GM18870 (cell line): Measurements from ENCODE around the gene MROH2B.

ENCODE experiments used
- ATAC-seq: cut with Tn5 transposase; IDR thresholded peaks from one replicate; pipeline ENCODE4 v1.9.1; 2021; ENCODE audit warnings: moderate library complexity; ENCODE audit not compliant: unreplicated experiment

MROH2B gene

DNA sequence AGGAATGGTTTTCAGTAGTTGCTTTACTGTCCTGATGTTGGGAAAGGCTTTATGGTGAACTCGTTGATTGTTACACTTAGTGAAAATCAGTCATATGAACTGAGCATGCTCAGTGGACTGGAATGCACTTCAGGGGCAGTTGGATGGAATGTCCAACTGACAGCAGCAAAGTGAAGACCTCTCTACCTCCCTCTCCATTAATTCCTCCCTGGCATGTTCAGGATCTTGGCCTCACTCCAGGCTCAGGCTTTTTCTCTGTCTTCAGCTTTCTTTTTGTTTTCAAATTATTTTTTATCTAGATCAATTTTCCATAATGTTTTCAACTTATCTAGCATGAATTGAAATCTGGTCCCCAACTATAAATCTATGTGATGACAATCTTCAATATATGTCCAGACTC, at the start of gene MROH2B:
MROH2B (minus strand) TSS at position 101 of the 400 bp plus-strand sequence. CDS start 490 bp downstream, outside the sequence.
- ATAC-seq: no peak

DNA sequence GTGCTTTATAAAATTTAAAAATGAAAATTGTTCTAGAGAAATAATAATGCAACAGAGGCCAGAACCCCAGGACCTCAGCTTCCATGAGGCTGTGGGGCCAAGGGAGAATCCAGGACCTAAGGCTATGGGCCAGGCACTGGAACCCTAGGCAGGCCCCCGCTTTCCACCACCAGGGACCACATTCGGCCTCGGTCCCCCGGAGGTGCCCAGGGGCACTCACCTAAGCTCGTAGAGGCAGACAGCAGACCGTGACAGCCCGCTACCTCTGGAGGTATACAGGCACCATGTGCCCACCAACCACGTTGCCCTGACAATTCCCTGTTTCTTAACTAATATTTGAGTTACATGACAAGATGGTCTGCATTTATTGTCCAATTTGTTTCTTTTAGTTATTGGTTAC, 49.5 kb upstream of the MROH2B start:
- no peak for ATAC-seq

DNA sequence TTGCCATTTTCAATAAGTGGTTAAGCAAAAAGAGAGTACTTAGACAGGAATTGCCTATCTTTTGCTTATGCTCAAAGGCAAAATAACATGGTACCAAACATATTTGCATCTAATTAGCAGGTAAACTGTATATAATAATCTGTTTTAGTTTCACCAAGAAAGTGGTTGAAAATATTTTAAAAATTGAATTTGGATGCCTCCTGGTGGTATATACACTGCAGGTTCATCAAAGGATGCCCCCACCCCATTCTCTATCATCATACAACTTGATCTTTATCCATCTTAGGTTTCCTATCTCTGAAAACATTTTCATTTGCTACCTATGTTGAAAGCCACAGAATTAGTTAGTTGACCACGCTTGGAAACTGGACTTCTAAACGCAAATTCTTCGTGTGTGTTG, 47.0 kb upstream of the MROH2B start:
- ATAC-seq: no peak

DNA sequence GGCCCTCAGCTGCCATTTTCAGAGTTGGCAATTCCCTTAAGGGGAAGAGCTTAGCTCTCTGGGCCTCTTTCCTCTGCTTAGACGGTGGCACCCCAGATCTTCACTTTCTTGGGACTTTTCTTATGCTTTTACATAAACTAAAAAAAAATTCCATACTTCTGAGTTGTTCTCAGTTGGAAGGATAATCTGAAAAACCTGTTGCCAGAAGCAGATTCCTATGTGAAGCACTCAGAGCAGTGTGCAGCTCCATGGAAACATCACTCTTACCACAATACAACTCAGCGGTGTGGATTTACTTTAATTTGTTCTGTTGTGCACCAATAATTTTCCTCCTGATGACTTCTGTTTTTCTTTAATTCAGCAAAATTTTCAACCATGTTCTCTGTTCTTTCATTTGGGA, 44.1 kb upstream of the MROH2B start:
- ATAC-seq: no peak

DNA sequence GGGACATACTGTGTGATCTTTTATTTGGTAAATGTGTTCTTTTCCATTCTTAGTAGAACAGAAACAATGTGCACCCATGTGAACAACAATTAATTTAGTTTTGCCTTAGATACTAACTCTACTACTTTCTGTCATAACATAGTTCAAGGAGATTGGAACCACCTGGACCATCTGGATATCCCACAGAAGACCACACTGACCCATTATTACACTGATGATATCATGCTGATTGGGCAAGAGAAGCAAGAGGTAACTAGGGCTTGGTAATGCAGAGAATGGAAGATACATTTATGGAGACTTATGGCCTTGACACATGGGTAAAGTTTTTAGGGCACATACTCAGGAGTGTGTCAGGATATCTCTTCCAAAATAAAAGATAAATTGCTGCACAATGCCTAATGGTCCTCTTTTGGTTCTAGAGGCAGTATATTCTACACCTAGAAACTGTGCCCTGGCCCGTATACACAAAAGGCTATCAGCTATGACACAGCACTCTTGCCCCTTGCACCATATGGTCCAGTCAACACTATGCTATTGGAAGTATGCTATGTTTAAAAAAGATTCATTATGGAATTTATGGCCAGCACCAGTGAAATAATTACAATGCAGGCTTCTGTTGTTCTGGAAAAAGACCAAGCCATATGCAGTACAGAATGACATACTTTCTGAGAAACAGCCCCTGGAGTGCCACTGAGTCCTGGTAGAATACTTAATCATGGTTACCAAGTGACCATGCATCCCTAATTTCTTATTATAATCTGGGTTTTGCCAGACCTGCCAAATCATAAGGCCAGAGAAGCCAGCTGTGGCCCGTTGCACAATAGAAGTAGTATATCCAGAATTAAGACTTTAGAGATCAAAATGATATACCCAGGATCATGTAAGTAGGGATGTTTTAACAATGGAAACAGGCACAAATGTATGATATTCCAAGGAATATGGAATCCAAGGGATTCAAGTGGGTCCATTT, 41.6 kb upstream of the MROH2B start:
- ATAC-seq: no peak

DNA sequence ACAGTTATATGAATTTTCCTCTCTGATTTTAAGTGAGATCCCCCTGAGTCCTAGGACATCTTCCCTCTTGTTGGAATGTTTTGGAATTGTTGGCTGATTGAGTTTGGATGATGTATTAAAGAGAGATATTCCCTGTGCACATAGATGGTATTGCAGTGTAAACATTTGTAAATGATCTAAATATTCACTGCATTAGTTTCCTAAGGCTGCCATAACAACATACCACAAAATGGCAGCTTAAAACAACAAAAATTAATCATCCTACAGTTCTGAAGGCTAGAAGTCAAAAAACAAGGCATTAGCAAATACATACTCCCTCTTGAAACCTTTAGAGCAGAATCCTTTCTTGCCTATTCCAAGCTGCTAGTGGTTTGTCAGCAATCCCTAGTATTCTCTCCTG, 38.0 kb upstream of the MROH2B start:
- ATAC-seq: no peak

DNA sequence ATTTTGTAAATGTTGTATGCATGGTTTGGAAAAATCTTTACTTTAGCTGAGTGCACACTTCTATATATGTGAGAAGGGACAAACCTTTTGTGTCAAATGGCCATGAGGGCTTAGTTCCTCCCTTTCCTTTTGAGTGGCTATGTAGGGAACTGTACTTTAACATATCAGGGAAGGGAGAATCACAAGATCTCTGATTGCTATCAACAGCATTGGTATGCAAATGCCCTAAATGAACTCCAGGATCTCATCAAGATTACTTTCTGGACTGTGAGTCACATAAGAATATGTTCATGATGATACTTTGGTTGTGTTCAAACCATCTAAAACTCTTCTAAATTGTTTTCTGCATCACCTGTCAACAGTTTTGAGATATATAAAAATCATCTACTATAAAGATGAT, 31.2 kb upstream of the MROH2B start:
- ATAC-seq: no peak

DNA sequence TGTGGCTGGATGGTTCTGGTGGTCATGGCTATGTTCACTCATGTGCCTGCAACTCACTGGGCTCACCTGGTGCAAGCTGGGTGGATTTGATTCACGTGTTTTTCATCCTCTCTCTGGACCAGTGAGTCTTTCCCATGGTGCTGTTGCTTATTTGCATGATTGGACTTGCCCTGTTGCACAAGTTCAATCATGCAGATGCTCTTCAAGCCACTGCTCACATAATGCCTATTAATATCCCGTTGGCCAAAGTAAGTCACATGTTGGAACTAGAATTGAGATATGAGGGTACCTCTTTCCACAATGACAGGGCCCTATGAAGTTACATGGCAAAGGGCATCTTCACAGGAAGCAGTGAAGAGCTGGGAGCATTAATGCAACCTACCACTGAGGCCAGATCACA, 26.5 kb upstream of the MROH2B start:
- no peak for ATAC-seq

DNA sequence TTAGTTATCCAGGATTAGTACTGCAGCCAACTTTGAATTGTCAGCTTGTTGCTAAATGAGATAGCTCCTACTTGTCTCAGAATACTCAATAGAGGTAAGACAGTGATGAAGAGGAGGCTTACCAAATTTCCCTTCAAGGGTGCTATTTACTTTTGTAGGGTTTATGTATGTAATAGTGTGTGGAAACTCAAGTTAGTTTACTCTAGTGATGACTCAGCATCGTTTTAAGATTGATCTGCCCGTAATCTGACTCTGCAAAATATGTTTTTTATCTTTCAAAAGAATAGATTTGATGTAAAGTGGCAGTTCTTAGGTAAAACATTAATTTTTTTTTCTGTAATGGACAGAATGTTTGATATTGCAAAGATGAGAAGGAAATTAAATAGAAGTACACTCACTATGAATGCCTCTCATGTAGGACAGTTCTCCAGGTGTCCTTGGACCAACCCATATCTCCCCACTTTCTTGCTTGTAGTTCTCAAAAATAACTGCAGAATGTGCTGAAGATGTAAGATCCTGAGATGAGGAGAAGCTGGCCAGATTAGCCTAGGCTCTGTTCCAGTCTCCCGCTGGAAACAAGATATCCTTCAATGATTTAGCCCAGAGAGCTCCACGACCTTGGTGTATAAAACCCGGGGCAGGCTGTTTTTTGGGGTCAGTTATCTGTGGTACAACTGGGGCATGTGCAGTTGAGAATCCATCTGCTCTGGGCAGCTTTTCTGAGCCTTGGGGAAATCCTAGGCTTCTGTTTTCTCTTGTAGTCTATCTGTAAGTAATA, 24.4 kb upstream of the MROH2B start:
- no peak for ATAC-seq

DNA sequence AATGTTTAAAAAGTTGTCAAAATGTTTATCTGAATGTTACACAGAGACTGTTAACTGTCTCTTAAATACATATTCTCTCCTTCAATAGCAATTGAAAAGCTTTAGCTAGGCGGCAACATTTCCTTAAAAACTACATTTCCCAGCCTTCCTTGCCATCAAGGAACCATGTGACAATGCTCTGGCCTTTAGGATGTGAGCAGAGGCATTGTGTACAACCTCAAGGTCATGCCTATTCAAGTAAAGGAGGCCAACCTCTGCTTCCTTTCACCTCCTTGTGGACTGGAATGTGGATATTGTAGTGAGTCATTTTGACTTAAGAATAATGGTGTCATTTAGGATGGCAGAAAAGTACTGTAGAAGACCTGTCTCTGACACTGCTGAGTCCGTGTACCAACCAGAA, 23.7 kb upstream of the MROH2B start:
- ATAC-seq: no peak

DNA sequence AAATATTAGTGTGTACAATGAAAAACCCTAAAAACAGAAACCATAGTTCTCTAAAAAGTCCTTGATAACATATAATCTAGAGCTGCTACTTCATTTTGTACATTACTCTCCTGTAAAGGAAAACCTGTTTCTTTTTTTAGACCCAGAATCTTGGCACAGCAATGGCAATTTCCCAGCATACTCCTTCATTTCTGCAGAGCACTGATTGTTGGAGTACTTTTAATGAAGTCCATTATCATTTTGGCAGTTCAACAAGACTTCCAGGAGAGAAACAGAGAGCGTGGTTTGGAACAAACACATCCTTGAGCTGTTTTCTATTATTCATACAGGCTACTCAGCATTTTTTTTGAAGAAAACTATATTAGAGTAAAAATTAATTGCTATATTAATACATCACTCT, 22.7 kb upstream of the MROH2B start:
- ATAC-seq: no peak

DNA sequence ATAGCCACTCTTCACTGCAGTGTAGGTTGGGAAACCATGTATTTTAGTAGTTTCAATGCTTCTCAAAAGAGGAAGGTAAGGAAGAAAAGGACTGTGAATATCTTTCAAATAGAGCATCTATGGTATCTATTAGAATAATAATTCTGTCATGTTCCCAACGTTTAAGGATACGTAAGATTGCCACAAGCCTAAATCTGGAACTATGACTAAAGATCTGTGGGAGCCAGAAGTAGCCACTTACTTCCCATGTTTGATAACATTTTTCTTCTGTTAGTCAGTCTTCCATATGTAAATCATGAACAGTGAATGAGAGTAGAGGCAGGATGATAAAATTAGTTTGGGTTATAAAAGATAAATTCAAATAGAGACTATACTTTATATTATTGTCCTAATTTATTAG, 16.3 kb upstream of the MROH2B start:
- ATAC-seq: no peak

DNA sequence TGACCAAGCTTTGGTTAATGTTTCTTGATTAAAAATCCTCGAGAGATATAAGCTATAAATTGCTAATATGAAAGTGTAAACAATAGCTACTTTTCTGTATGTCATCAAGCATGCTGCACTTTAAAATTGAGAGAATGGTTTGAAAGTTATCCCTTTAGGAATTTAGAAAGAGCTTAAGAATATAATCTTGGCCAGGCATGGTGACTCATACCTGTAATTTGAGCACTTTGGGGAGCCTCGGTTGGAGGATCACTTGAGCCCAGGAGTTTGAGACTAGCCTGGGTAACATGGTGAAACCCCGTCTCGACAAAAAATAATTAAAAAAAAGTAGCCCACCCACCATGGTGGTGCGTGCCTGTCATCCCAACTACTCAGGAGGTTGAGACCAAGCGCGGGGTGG, 12.2 kb upstream of the MROH2B start:
- no peak for ATAC-seq

DNA sequence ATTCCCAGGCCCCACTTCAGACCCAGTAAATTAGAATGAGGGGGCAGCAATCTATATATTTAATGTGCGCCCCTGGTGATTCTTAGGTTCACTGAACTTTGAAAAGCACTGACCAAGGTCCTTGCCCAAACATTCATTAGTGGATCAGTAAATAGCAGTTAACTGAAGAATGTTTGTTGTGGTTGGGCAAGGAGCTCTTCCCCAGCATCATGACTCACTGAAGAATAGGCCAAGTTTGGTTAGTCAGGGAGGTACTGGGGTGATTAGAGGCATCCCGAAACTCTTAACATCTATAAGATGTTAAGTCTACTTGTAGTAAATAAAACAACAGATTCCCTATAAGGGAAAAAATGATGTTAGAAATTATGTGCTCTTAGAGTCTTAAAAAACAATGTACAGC, 833 bp upstream of the MROH2B start:
- no peak for ATAC-seq

DNA sequence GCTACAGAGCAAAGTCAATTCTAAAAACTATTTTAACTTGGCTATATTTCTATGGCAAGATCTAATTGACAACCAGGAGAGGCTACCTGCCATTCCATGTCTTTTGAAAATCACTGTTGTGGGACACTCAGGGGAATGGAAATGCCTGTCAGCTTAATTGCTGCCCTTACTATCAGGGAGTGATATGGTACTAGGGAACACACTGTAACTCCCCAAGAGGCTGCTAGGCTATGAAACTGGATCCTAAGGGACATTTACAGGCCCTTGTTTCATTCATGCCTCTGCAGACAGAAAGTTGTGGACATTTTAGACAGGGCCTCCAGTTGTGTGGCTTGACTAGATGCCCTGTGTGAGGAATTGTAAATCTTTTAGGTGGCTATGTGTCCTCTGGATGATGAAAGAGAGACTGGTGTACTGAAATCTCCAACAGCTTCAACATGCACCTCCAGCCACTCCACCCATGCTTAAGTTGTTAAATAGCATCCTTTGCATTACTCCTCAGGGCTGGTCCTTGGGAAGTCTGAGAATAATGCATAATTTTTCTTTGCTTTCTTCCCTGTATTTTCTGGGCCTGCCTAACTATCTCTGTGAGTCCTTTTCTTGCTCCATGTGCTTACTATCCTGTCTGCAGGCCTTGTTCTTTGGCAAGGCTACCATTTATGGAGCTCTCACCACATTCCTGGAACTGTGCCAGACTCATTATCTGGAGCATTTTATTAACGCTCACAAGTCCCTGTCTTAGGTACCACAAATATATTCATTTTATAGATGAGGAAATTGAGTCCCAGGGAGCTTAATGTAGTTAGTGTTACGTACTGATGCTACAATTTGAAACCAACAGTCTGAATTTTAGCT, 3.2 kb downstream of the MROH2B start:
- no peak for ATAC-seq

DNA sequence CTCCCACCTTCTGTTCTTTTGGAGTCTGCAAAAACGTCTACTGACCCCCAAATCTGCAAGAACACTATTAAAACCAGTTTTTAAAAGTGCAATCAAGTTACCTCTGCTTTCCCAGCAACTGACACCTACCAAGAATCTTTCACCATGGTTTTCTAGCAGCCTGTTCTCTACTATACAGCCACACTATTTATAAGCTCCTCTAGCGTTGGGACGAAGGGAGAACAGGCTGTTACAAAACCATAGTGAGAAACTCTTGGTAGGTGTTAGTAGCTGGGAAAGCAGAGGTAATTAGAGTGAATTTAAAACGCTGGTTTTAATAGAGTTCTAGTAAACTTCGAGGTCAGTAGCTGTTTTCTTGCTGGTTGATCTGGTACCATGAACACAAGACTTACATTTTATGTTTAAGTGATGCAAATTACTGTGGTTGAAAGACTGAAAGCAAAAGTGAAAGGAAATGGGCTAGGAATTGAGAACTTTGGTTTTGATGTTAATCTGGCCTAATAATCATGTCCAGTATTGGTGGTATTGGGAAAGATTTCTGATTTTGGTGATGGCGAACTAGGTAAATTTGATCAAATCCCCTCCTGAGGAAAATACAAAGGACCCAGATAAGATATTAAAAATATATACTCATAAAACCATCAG, 5.3 kb downstream of the MROH2B start:
- ATAC-seq: no peak

DNA sequence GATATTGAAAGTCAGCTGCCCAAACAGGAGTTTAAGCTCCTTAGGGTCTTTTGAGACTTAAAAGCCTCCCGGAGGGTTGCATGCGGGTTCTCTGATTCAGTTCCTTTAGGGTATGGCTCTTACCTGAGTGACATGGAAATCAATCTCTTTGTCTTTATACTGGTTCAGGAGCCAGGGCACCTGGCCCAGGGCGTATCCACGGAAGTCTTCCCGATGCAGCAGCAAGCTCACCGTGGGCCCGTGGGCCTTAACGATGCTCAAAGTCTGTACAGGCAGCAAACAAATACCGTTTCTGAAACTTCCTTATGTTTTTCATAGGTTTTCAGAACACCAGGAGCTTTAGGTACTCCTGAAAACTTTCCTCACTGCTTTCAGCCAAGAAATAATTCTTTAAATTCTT, 13.2 kb downstream of the MROH2B start:
- no peak for ATAC-seq

DNA sequence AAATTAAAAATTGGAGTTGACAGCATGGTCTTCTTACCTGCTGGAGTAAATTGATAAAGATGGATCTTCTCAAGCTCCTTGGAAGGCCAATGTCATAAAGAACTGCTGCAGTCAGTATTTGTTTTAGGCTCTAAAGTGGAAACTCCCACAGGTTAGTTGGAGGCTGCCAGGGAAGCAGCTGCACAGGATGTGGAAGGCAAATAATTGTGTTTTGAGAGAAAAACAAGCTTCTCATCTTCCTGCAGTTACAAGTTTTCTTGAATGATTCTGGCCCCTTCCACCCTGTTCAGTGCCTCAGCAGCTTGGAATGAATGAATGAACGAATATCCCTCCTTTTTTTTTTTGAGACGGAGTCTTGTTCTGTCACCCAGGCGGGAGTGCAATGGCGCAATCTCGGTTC, 13.9 kb downstream of the MROH2B start:
- ATAC-seq: no peak

DNA sequence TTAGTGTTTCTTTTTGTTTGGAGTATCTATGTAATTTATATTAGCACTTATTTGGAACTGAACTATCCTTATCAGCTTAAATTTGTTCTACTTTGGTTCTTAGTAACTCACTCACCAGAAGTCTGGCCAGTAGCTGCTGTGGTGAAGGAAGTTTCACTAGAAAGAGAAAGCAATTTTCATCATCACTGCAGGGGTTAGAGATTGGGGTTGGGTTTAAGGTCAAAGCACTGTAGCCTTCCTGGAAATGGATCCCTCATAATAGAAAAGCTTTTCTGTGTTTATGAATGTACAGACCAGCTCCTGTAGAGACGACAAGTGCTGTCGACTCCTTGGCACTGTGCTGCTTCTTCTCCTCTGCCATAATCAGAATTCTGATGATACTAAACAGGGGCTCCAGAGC, 22.2 kb downstream of the MROH2B start:
- ATAC-seq: no peak

DNA sequence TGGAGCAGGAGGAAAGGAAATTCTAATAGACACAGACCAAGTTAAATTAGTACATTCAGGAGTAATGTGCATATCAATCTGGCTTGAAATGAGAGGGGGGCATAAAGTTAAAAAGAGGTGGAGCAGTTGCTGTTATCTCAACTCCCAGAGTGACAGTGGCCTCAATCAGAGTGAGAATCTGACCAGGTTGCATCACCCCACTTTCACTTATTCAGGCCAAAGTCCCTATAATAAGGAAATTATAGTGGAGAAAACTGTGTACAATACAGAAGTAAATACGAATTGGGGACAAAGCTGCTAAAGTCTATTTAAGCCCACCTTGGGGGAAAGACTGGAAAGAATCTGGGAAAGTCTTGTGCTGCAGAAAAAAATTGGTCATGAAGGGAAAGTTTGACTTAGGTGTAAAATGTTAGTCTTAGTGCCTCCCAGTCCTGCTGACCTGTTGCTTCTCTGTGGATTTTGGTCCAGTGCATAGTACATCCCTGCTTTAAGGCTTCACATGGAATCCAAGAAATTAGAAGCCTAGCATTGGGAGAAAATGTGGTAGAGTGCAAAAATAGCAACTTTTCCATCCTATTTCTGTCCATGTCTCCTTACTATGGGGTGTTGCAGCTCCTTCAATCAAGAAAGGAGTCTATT, 27.9 kb downstream of the MROH2B start:
- ATAC-seq: no peak
